GM13976 (cell line): Measurements from ENCODE around the gene IL1R1.

Experiments
- DNase-seq: peaks from one replicate; pipeline ENCODE4 v3.0.0; 2012; ENCODE audit warnings: low spot score
- in situ Hi-C: fragments of 300-500 bp; cut with MboI; formaldehyde crosslinking; loops from one replicate; pipeline ENCODE4 v1.12.0; 2022; ENCODE audit warnings: low sequenced_read_pairs, mixed read lengths, inconsistent platforms; ENCODE audit not compliant: unreplicated experiment
- TF ChIP-seq, protein P1 (sequence below): IDR thresholded peaks from 2 replicates; pipeline ENCODE4 v1.5.1; 2012; ENCODE audit warnings: borderline replicate concordance, mild to moderate bottlenecking; ENCODE audit not compliant: insufficient read depth; ENCODE audit errors: extremely low read depth, missing control alignments, control extremely low read depth

IL1R1 gene

DNA sequence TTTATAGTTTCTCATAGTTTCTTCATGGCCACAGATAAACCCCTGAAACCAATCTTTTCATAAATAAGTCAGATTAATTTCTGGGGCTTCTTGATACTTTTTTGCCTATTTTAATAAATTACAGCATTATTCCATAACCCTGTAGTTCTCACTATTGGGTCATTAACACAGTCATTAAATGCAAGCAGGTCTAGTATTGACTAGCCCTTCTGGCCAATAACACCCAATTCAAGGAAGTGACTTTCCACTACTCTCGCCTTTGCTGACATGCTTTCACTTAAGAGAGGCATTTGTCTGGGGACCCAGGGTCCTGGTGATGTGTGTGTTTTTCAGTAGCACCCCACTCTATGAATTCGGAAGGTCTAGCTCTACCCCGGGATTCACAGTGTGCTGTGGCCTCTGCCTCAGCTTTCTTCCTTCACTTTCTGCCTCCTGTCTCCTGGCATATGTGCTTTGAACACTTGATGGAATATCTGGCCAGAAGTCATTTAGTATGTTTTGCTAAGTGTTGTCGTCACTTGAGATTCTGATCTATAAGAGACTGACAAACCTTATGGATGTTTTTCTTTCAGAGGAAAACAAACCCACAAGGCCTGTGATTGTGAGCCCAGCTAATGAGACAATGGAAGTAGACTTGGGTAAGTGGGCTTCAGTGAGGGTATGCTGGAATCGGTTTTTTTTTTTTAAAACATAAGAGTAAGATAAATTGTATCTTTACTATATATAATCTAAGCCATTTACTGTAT is 25.7 kb downstream of the IL1R1 start:
- TF ChIP-seq, protein P1, sequence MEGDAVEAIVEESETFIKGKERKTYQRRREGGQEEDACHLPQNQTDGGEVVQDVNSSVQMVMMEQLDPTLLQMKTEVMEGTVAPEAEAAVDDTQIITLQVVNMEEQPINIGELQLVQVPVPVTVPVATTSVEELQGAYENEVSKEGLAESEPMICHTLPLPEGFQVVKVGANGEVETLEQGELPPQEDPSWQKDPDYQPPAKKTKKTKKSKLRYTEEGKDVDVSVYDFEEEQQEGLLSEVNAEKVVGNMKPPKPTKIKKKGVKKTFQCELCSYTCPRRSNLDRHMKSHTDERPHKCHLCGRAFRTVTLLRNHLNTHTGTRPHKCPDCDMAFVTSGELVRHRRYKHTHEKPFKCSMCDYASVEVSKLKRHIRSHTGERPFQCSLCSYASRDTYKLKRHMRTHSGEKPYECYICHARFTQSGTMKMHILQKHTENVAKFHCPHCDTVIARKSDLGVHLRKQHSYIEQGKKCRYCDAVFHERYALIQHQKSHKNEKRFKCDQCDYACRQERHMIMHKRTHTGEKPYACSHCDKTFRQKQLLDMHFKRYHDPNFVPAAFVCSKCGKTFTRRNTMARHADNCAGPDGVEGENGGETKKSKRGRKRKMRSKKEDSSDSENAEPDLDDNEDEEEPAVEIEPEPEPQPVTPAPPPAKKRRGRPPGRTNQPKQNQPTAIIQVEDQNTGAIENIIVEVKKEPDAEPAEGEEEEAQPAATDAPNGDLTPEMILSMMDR: no peak
- in situ Hi-C loops: no loop called here

DNA sequence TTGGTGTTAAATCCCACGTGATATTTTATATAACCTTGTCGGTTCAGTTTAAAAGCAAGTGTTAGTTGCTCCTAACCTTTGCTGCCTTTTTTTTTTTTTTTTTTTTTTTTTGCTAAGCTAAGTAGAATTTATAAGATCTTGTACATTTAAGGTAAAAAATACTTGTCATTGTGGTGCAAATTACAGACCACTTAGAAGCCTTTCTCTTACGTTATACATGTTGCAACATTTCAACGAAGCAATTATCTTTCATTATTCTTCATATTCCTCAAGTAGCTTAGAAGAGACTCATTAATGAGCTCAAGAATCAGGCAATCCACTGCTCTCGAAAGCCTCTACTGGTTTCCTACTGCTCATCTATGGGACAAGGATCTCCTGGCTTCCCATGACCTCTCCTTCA is 29.4 kb downstream of the IL1R1 start:
- TF ChIP-seq, protein P1: no peak
- in situ Hi-C loops: no loop called here
- DNase-seq: no peak

More for the DNA sequence above, 25.7 kb downstream of the IL1R1 start:
- no peak for DNase-seq

DNA sequence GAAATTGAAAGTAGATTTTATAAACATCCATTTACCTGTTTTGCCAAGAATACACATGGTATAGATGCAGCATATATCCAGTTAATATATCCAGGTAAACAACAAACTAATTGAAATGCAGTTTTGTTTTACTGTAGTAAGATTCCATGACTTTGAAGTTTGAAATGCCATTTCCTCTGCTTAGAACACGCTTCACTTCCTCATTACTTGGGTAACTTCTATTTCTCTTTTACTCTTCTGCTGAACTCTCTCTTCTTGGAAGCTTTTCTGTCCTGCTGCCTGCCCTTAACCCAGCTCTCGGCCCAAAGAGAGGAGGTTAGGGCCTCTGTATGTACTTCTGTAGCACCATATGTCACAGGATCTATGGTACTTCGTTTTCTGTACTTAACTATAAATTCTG is 30.2 kb downstream of the IL1R1 start:
- TF ChIP-seq, protein P1: no peak
- DNase-seq: no peak
- in situ Hi-C loops: no loop called here

DNA sequence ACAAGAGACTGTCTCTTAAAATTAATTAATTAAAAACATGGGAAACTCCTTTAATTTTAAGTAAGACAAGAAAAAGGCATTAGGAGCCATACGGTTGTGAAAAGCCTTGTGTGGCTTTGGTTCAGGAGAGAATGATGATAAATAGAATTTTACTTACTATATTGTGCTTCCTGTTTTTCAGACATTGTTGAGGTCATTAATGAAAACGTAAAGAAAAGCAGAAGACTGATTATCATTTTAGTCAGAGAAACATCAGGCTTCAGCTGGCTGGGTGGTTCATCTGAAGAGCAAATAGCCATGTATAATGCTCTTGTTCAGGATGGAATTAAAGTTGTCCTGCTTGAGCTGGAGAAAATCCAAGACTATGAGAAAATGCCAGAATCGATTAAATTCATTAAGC is 33.6 kb downstream of the IL1R1 start:
- in situ Hi-C loops: no loop called here
- no peak for DNase-seq
- TF ChIP-seq, protein P1: no peak

DNA sequence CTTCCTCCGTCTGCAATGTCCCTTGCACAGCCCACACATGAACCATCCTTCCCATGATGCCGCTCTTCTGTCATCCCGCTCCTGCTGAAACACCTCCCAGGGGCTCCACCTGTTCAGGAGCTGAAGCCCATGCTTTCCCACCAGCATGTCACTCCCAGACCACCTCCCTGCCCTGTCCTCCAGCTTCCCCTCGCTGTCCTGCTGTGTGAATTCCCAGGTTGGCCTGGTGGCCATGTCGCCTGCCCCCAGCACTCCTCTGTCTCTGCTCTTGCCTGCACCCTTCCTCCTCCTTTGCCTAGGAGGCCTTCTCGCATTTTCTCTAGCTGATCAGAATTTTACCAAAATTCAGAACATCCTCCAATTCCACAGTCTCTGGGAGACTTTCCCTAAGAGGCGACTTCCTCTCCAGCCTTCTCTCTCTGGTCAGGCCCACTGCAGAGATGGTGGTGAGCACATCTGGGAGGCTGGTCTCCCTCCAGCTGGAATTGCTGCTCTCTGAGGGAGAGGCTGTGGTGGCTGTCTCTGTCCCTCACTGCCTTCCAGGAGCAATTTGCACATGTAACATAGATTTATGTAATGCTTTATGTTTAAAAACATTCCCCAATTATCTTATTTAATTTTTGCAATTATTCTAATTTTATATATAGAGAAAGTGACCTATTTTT is 35.4 kb downstream of the IL1R1 start:
- in situ Hi-C loops: no loop called here
- TF ChIP-seq, protein P1: no peak
- DNase-seq: no peak

DNA sequence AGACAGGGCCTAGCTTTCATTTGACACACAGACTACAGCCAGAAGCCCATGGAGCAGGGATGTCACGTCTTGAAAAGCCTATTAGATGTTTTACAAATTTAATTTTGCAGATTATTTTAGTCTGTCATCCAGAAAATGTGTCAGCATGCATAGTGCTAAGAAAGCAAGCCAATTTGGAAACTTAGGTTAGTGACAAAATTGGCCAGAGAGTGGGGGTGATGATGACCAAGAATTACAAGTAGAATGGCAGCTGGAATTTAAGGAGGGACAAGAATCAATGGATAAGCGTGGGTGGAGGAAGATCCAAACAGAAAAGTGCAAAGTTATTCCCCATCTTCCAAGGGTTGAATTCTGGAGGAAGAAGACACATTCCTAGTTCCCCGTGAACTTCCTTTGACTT is 36.5 kb downstream of the IL1R1 start:
- in situ Hi-C loops: no loop called here
- TF ChIP-seq, protein P1: no peak
- DNase-seq: no peak
